Gastrocnemius medialis (tissue), 4 donors: ENCODE results near the gene CKAP5. TPM values are rescaled to one million over a fixed set of nuclear protein-coding genes. Genes with fewer than 3 reads are reported as not detected.

Experiments
- ATAC-seq, 2 donors: fragments of 150-250 bp; one replicate each; pipeline ENCODE4 v1.9.1; 2016
- DNase-seq, 2 donors: peaks; one replicate each; pipeline ENCODE4 v3.0.0-alpha.2; 2019
- H3K27ac ChIP-seq, 4 donors: fragments of 200-600 bp; sonication (generic); 1 replicate in 1 of 4; 2 replicates in 3 of 4; pipeline ENCODE4 v1.5.1; 2016 to 2018; ENCODE audit warnings: mild to moderate bottlenecking in 2 of 4, moderate library complexity in 1 of 4
- H3K27me3 ChIP-seq, 3 donors: fragments of 200-600 bp; sonication (generic) in 2 of 3; 1 replicate in 1 of 3; 2 replicates in 2 of 3; pipeline versions ENCODE4 v1.5.1 to v1.6.0; 2016 to 2019; ENCODE audit warnings: mild to moderate bottlenecking in 1 of 3, moderate library complexity in 1 of 3
- H3K36me3 ChIP-seq, 2 donors: fragments of 200-600 bp; sonication (generic) in 1 of 2; one replicate each; pipeline ENCODE4 v1.5.1; 2017 to 2018
- H3K4me1 ChIP-seq, 2 donors: fragments of 200-600 bp; sonication (generic) in 1 of 2; one replicate each; pipeline ENCODE4 v1.5.1; 2016 to 2017; ENCODE audit warnings: mild to moderate bottlenecking in 2 of 2
- H3K4me3 ChIP-seq, 4 donors: fragments of 200-600 bp; sonication (generic) in 3 of 4; 1 replicate in 1 of 4; 2 replicates in 3 of 4; pipeline ENCODE4 v1.5.1; 2016 to 2019; ENCODE audit warnings: mild to moderate bottlenecking in 2 of 4
- H3K9me3 ChIP-seq, 3 donors: fragments of 200-600 bp; sonication (generic) in 2 of 3; 1 replicate in 1 of 3; 2 replicates in 2 of 3; pipeline ENCODE4 v1.5.1; 2016 to 2019
- POLR2A ChIP-seq, 2 donors: fragments of 450-650 bp; IDR thresholded peaks; one replicate each; pipeline ENCODE4 v1.6.1; 2017; ENCODE audit warnings: antibody characterized with exemption in 2 of 2, mild to moderate bottlenecking in 2 of 2, moderate library complexity in 2 of 2
- in situ Hi-C, 4 donors: fragments of 200-750 bp; cut with MboI; loops; one replicate each; pipeline versions ENCODE4 v1.15.0 to v1.8.0; 2017; ENCODE audit warnings: low sequenced_read_pairs in 4 of 4
- intact Hi-C: fragments of 100-400 bp; cut with DNase I; formaldehyde crosslinking; loops from one replicate; pipeline ENCODE4 v1.15.1; 2023; ENCODE audit warnings: low total_unique reads
- total RNA-seq, 4 donors: library from RNA; depleted of rRNA; stranded (reverse); fragments of >200 nt; gene quantifications; one replicate each; pipeline versions ENCODE4 v1.1.0 to v1.2.3, GENCODE V29; 2016
- TF ChIP-seq, protein P1 (sequence below), 5 experiments: fragments of 450-650 bp in 3 of 5; fragments of 200-600 bp in 2 of 5; sonication (generic) in 2 of 5; IDR thresholded peaks in 4 of 5; conservative IDR thresholded peaks in 1 of 5; 1 replicate in 4 of 5; 2 replicates in 1 of 5; pipeline ENCODE4 v1.5.1; 2016 to 2019; ENCODE audit warnings: antibody characterized with exemption in 5 of 5, mild to moderate bottlenecking in 3 of 5, moderate library complexity in 3 of 5

Gene CKAP5
- total RNA-seq, 4 donors from 2014 or later: 43.6 to 89.6 (median 65.0) TPM

GRCh38 chr11:46827995-46828394 is 18.1 kb downstream of the CKAP5 start:
- H3K4me3 ChIP-seq: no peak overlapping the region
- intact Hi-C loops (no loop called here), in situ Hi-C loops (no loop called here)
- peak overlapping the region; percentile 86 to 95 (median 90) for H3K27ac ChIP-seq
- H3K9me3 ChIP-seq: no peaks in the 10 kb centered on the region
- H3K27me3 ChIP-seq: no peaks in the 10 kb centered on the region
- no peak for DNase-seq
- TF ChIP-seq, protein P1, sequence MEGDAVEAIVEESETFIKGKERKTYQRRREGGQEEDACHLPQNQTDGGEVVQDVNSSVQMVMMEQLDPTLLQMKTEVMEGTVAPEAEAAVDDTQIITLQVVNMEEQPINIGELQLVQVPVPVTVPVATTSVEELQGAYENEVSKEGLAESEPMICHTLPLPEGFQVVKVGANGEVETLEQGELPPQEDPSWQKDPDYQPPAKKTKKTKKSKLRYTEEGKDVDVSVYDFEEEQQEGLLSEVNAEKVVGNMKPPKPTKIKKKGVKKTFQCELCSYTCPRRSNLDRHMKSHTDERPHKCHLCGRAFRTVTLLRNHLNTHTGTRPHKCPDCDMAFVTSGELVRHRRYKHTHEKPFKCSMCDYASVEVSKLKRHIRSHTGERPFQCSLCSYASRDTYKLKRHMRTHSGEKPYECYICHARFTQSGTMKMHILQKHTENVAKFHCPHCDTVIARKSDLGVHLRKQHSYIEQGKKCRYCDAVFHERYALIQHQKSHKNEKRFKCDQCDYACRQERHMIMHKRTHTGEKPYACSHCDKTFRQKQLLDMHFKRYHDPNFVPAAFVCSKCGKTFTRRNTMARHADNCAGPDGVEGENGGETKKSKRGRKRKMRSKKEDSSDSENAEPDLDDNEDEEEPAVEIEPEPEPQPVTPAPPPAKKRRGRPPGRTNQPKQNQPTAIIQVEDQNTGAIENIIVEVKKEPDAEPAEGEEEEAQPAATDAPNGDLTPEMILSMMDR (IDR thresholded peaks at IDR 0.05 in 4 of 5, conservative IDR thresholded peaks at IDR 0.05 in 1 of 5): no peak
- no peak for TF ChIP-seq POLR2A (IDR thresholded peaks at IDR 0.05)
- ATAC-seq: no peak
- H3K4me1 ChIP-seq: peaks cover 44 to 54% of the 10 kb centered on the region in 2 donors
- H3K36me3 ChIP-seq: no peaks in the 10 kb centered on the region

- Histone ChIP-seq H3K36me3 (no peaks in the 10 kb centered on the region), H3K27me3 (no peaks in the 10 kb centered on the region), H3K27ac (peak overlapping the region; percentile 86 to 95 (median 90)), H3K9me3 (no peaks in the 10 kb centered on the region), H3K4me1 (peaks cover 44 to 53% of the 10 kb centered on the region in 2 donors), H3K4me3 (peak overlapping the region; percentile 65 to 86 (median 76))
- ATAC-seq: peak; percentile 92
- TF ChIP-seq POLR2A (IDR thresholded peaks at IDR 0.05): peak; percentile 41 to 71
- TF ChIP-seq, protein P1 (IDR thresholded peaks at IDR 0.05 in 4 of 5, conservative IDR thresholded peaks at IDR 0.05 in 1 of 5): peak in 2 of 5 experiments; percentile 39
- in situ Hi-C loops: no loop called here
- intact Hi-C loops: loop anchor here (1.0 kb wide), 1 partner anchor 20 kb away; the partner anchor contains the start of gene CKAP5
- peak; percentile 77 to 85 for DNase-seq
These were observed 19.6 kb downstream of the CKAP5 start for GRCh38 chr11:46826310-46827044.

DNA sequence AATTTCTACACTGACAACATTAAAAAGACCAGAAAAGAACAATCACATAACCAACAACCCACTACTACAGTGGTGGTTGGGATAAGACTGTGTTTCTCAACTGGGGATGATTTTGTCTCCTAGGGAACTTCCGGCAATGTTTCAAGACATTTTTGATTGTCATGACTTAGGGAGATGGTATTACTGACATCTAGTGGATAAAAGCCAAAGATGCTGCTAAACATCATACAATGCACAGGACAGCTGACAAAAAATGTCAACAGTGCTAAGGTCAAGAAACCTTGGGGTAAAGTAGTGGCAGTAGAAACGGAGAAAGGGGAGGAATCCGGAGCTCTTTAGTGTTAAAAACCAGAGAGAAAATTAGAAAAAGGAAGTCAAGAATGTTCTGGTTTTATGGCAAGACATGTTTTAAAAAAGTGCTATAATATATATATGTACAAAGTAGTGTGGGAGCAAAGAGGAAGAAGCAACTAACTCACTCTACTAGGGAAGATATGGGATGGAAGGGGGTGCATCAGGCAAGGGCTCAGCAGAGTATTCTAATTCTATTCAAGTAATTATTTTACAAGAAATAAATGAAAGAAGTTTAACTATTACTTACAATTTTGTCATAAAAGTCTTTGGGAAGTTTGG is 37.2 kb downstream of the CKAP5 start:
- Histone ChIP-seq H3K36me3 (peaks cover 0 to 27% of the 10 kb centered on the region in 2 donors), H3K9me3 (no peaks in the 10 kb centered on the region), H3K4me1 (no peaks in the 10 kb centered on the region), H3K4me3 (no peak overlapping the region), H3K27ac (no peak overlapping the region), H3K27me3 (no peaks in the 10 kb centered on the region)
- intact Hi-C loops: no loop called here
- DNase-seq (no peak), ATAC-seq (peak in 1 of 2 donors; percentile 49)
- in situ Hi-C loops: no loop called here
- TF ChIP-seq POLR2A (IDR thresholded peaks at IDR 0.05): no peak
- TF ChIP-seq, protein P1 (IDR thresholded peaks at IDR 0.05 in 4 of 5, conservative IDR thresholded peaks at IDR 0.05 in 1 of 5): no peak

GRCh38 chr11:46801694-46802470 is 44.2 kb downstream of the CKAP5 start:
- ATAC-seq (no peak), DNase-seq (no peak)
- peaks cover 0 to 18% of the 10 kb centered on the region in 2 donors for H3K36me3 ChIP-seq
- TF ChIP-seq, protein P1 (IDR thresholded peaks at IDR 0.05 in 4 of 5, conservative IDR thresholded peaks at IDR 0.05 in 1 of 5): no peak
- TF ChIP-seq POLR2A (IDR thresholded peaks at IDR 0.05): no peak
- no peaks in the 10 kb centered on the region for H3K9me3 ChIP-seq
- H3K4me1 ChIP-seq: peaks cover 13 to 24% of the 10 kb centered on the region in 2 donors
- intact Hi-C loops: no loop called here
- H3K4me3 ChIP-seq: no peak overlapping the region
- peak overlapping the region; percentile 76 to 89 (median 85) for H3K27ac ChIP-seq
- in situ Hi-C loops: no loop called here
- H3K27me3 ChIP-seq: no peaks in the 10 kb centered on the region
